Endothelial cell of umbilical vein (primary cell): ENCODE data around the gene ODAD3. TPM values are rescaled to one million over a fixed set of nuclear protein-coding genes. Genes with fewer than 3 reads are reported as not detected.
A peak's percentile ranks its signal among the peaks of the same experiment; 100 is the strongest.

Source experiments
- BruUV-seq: library from RNA; stranded (reverse); fragments of 400-500 nt; replicated peaks from 2 replicates; lab custom pipeline; 2021; lab: Mats Ljungman, UMichigan
- CTCF ChIA-PET: fragments of 300-600, 350-600 bp; sonication (Branson Sonifier 250); formaldehyde crosslinking; loops from one replicate; lab custom pipeline; 2021; ENCODE audit warnings: antibody characterized with exemption, inconsistent platforms; lab: Charles Lee
- POLR2A ChIA-PET: fragments of 300-600, 350-600 bp; sonication (Branson Sonifier 250); formaldehyde crosslinking; loops from one replicate; lab custom pipeline; 2021; ENCODE audit warnings: antibody characterized with exemption, inconsistent platforms; lab: Charles Lee
- DNase-seq: peaks from one replicate; pipeline ENCODE4 v3.0.0-alpha.2; 2011; ENCODE audit warnings: low read depth, low spot score
- FAIRE-seq: peaks from 2 replicates; lab custom pipeline; 2011; peaks lifted over from hg19 to GRCh38; lab: Jason Lieb, UNC
- H2AFZ ChIP-seq: 2 replicates; pipeline ENCODE4 v1.6.0; 2012; ENCODE audit warnings: low read depth, low read length, control low read depth, inconsistent platforms
- H3K27ac ChIP-seq: 2 replicates; pipeline ENCODE4 v1.5.1; 2011; ENCODE audit warnings: low read depth, mild to moderate bottlenecking, control low read depth, low read length, moderate library complexity; ENCODE audit not compliant: insufficient read depth
- H3K27me3 ChIP-seq, 2 experiments: 2 replicates each; pipeline versions ENCODE4 v1.6.0 to v1.6.1; 2011; ENCODE audit warnings: low read length in 2 of 2, mixed read lengths in 1 of 2; ENCODE audit not compliant: control insufficient read depth in 2 of 2, insufficient read depth in 2 of 2
- H3K36me3 ChIP-seq, 2 experiments: 2 replicates in 1 of 2; 3 replicates in 1 of 2; pipeline ENCODE4 v1.5.1; 2011; ENCODE audit warnings: low read length in 2 of 2, mild to moderate bottlenecking in 1 of 2, moderate library complexity in 1 of 2; ENCODE audit not compliant: control insufficient read depth in 2 of 2, insufficient read depth in 2 of 2; ENCODE audit errors: extremely low read depth in 1 of 2
- H3K4me1 ChIP-seq: 3 replicates; pipeline ENCODE4 v1.5.1; 2011; ENCODE audit warnings: mild to moderate bottlenecking, low read length; ENCODE audit not compliant: control insufficient read depth, insufficient read depth; ENCODE audit errors: extremely low read depth
- H3K4me2 ChIP-seq: 2 replicates; pipeline ENCODE4 v1.6.1; 2011; ENCODE audit warnings: low read length, control low read depth, mixed read lengths; ENCODE audit not compliant: insufficient read depth
- H3K4me3 ChIP-seq, 3 experiments: fragments of 200-600 bp in 1 of 3; sonication (generic), shearing (Covaris generic) in 1 of 3; replicated peaks in 1 of 3; 2 replicates each; pipeline ENCODE4 v1.5.1; 2011 to 2016; ENCODE audit warnings: control low read depth in 3 of 3, low read length in 3 of 3, mild to moderate bottlenecking in 2 of 3, inconsistent platforms in 1 of 3, low read depth in 1 of 3, moderate library complexity in 1 of 3; ENCODE audit not compliant: insufficient read depth in 1 of 3
- H3K79me2 ChIP-seq: 2 replicates; pipeline ENCODE4 v1.6.0; 2012; ENCODE audit warnings: low read length, inconsistent platforms; ENCODE audit not compliant: control insufficient read depth, insufficient read depth
- H3K9ac ChIP-seq: replicated peaks from 2 replicates; pipeline ENCODE3; 2011; ENCODE audit warnings: low read length, control low read depth; ENCODE audit not compliant: insufficient read depth; ENCODE audit errors: extremely low read depth
- H3K9me1 ChIP-seq: replicated peaks from 3 replicates; pipeline ENCODE4 v1.6.0; 2011; ENCODE audit warnings: mild to moderate bottlenecking, low read length; ENCODE audit not compliant: control insufficient read depth, insufficient read depth; ENCODE audit errors: extremely low read depth
- H3K9me3 ChIP-seq: replicated peaks from 2 replicates; pipeline ENCODE4 v1.5.1; 2012; ENCODE audit warnings: low read length, inconsistent platforms; ENCODE audit not compliant: control insufficient read depth, insufficient read depth
- H4K20me1 ChIP-seq: replicated peaks from 2 replicates; pipeline ENCODE3; 2011; ENCODE audit warnings: mild to moderate bottlenecking, low read length; ENCODE audit not compliant: control insufficient read depth, insufficient read depth; ENCODE audit errors: extremely low read depth
- CTCF ChIP-seq, 2 donors: IDR thresholded peaks; 1 replicate in 1 of 2; 2 replicates in 1 of 2; pipeline ENCODE4 v1.5.1; 2011; ENCODE audit warnings: low read length in 2 of 2, mild to moderate bottlenecking in 2 of 2, moderate library complexity in 2 of 2, control low read depth in 1 of 2, inconsistent platforms in 1 of 2, low read depth in 1 of 2; ENCODE audit not compliant: insufficient read depth in 1 of 2; ENCODE audit errors: extremely low read depth in 1 of 2
- EZH2 ChIP-seq: IDR thresholded peaks from 2 replicates; pipeline ENCODE4 v1.6.1; 2012; ENCODE audit warnings: borderline replicate concordance, low read depth, mild to moderate bottlenecking, moderate library complexity, low read length, inconsistent platforms; ENCODE audit not compliant: severe bottlenecking
- FOS ChIP-seq: IDR thresholded peaks from 2 replicates; pipeline ENCODE4 v1.6.1; 2011; ENCODE audit warnings: mild to moderate bottlenecking, low read length, moderate library complexity, borderline replicate concordance; ENCODE audit not compliant: insufficient read depth
- GATA2 ChIP-seq: IDR thresholded peaks from 2 replicates; pipeline ENCODE4 v1.7.0; 2011; ENCODE audit warnings: low read depth, mild to moderate bottlenecking, moderate library complexity, mixed read lengths, low read length; ENCODE audit not compliant: insufficient read length, insufficient read depth
- JUN ChIP-seq: IDR thresholded peaks from 2 replicates; pipeline ENCODE4 v1.6.1; 2011; ENCODE audit warnings: borderline replicate concordance, low read depth; ENCODE audit not compliant: insufficient read length, insufficient read depth
- MYC ChIP-seq: IDR thresholded peaks from one replicate; pipeline ENCODE4 v1.6.1; 2011; ENCODE audit warnings: mild to moderate bottlenecking, low read depth, low read length
- POLR2A ChIP-seq: IDR thresholded peaks from 2 replicates; pipeline ENCODE4 v1.6.1; 2012; ENCODE audit warnings: low read depth, mild to moderate bottlenecking, control low read depth, low read length
- POLR2AphosphoS5 ChIP-seq: IDR thresholded peaks from 2 replicates; pipeline ENCODE4 v1.6.1; 2012; ENCODE audit warnings: low read depth, mild to moderate bottlenecking, control low read depth, low read length, moderate library complexity; ENCODE audit not compliant: insufficient read depth
- dilution Hi-C: fragments of 300-500 bp; cut with MboI; formaldehyde crosslinking; loops from one replicate; pipeline ENCODE4 v1.15.0; 2019; ENCODE audit warnings: low sequenced_read_pairs; ENCODE audit not compliant: extremely low pct_ligation_motif_present
- intact Hi-C: fragments of 100-400 bp; cut with micrococcal nuclease; formaldehyde crosslinking; loops from one replicate; pipeline ENCODE4 v1.10.0; 2022
- polyA plus RNA-seq, 4 experiments: library from polyadenylated mRNA; depleted of rRNA in 3 of 4; stranded (reverse) in 3 of 4; unstranded in 1 of 4; fragments of >200 nt; gene quantifications; 2 replicates each; pipeline versions ENCODE4 v1.2.1 to v1.2.3, GENCODE V29; 2011 to 2012; ENCODE audit warnings: missing spikeins in 1 of 4
- total RNA-seq: library from RNA; stranded (reverse); gene quantifications from 2 replicates; pipeline ENCODE4 v1.2.3, GENCODE V29; 2021
- TF ChIP-seq, protein P1 (sequence below): IDR thresholded peaks from 2 replicates; pipeline ENCODE4 v1.6.1; 2011; ENCODE audit not compliant: insufficient read depth, insufficient read length

Gene ODAD3
- total and polyA plus RNA-seq, 2 donors (not counting 3 experiments of a cell fraction or from before 2014, with no cell fraction given): 0.14 to 0.97 TPM

DNA sequence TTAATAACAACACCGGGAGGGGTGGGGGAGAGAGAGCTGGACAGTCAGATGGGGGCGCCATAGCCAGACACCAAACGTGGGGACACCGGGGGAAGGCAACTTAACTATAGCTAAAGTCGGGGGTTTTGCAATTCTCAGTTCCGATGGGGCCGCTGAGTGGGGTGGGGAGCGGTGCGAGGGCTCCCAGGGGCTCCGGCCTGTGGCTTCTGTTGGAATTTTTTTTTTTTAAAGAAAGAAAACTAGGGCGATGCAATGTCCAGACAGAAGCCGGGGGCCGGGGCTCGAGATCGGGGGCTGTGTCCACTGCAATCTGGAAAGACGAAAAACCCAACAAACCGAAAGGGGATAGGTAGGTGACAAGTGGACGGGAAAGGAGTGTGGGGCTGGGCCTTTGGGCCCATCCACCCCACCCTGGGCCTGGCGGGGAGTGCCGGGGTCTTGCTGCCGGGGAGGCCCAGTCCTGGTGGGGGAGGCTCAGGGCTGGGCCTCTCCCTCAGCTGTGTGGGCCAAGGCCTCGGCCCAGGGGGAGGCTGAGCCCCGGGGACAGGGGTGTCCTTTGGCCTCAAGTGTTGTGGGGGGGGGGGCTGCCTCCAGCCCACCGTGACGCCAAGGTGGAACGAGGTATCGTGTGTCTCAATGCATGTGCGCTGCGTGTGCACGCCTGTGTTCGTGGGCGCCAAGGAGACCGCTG, 17.8 kb upstream of the ODAD3 start:
- no peak for FAIRE-seq
- H3K27me3 ChIP-seq: no peaks in the 10 kb centered on the region
- dilution Hi-C loops (no loop called here), intact Hi-C loops (no loop called here)
- no peak overlapping the region for H3K27ac ChIP-seq
- no peak overlapping the region for H2AFZ ChIP-seq
- no peaks in the 10 kb centered on the region for H4K20me1 ChIP-seq
- no peak overlapping the region for H3K4me2 ChIP-seq
- H3K9ac ChIP-seq: no peak overlapping the region
- no peak for TF ChIP-seq POLR2A
- H3K9me1 ChIP-seq: no peaks in the 10 kb centered on the region
- H3K9me3 ChIP-seq: no peaks in the 10 kb centered on the region
- peaks cover 2 to 10% of the 10 kb centered on the region in 2 experiments for H3K36me3 ChIP-seq
- ChIA-PET POLR2A (no interaction called here), CTCF (interaction anchor here (1.1 to 1.8 kb wide), 5 partner anchors 15 to 159 kb away, joined by 3 to 9 read pairs (median 4); no protein-coding TSS in a partner anchor)
- no peaks in the 10 kb centered on the region for H3K79me2 ChIP-seq
- H3K4me3 ChIP-seq: no peak overlapping the region
- no TSS peak for BruUV-seq
- DNase-seq: no peak
- no peaks in the 10 kb centered on the region for H3K4me1 ChIP-seq

DNA sequence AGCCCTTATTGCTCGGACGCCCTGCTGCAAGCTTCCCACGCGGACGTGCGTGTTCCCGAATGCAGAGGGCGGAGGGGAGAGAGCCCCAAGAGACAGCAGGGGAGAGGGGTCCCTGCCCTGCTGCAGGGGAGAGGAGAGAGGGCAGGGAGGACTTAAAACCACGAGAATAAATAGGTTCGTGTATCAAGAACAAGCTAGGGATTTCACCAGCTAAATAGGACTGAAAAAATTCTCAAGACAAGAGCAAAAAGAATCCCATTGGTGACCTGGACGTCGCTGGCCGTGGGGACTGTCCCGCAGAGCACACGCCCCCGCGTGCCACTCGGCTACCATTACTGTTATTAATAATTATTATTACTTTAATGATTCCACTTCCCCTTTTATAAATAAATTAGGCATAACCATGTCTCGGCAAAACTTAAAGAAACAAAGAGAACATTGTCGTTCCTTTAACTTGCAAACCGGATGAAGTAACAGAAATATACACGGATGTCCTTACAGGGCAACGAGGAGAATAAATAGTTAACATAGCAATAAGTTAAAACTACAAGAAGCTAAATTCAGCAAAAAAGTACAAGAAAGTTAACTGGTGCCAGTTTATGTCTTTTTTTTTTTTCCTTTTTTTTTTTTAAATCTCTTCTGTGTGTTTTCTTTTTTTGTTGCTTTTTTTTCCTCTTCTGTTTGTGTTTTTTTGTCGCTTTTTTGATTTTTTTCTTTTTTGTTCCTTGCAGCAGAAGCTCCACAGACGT, 17.1 kb upstream of the ODAD3 start:
- Histone ChIP-seq H4K20me1 (no peaks in the 10 kb centered on the region), H3K27me3 (no peaks in the 10 kb centered on the region), H3K4me2 (no peak overlapping the region), H3K36me3 (peaks cover 2 to 12% of the 10 kb centered on the region in 2 experiments), H3K9me1 (no peaks in the 10 kb centered on the region), H2AFZ (no peak overlapping the region), H3K4me1 (no peaks in the 10 kb centered on the region), H3K4me3 (no peak overlapping the region), H3K27ac (no peak overlapping the region), H3K9ac (no peak overlapping the region), H3K9me3 (no peaks in the 10 kb centered on the region), H3K79me2 (no peaks in the 10 kb centered on the region)
- DNase-seq (no peak), FAIRE-seq (peak; percentile 67)
- dilution Hi-C loops (no loop called here), intact Hi-C loops (no loop called here)
- ChIA-PET POLR2A (interaction anchor here (0.6 to 0.8 kb wide), 3 partner anchors 69 to 112 kb away, joined by 3 to 6 read pairs (median 3); no protein-coding TSS in a partner anchor), CTCF (interaction anchor here (0.6 to 1.8 kb wide), 6 partner anchors 16 to 158 kb away, joined by 3 to 9 read pairs (median 4); no protein-coding TSS in a partner anchor)
- BruUV-seq: no TSS peak
- TF ChIP-seq POLR2AphosphoS5 (no peak), FOS (no peak), JUN (no peak), CTCF (IDR thresholded peaks at IDR 0.05; ENCODE audit: extremely low read depth in 1 of 2, insufficient read depth in 1 of 2, low read depth in 1 of 2, low read length in 2 of 2) (no peak), GATA2 (no peak), EZH2 (no peak), POLR2A (no peak), MYC (no peak)
- TF ChIP-seq, protein P1, sequence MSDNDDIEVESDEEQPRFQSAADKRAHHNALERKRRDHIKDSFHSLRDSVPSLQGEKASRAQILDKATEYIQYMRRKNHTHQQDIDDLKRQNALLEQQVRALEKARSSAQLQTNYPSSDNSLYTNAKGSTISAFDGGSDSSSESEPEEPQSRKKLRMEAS: no peak
